Colonic mucosa (tissue), 4 donors: Measurements from ENCODE around the gene HECTD4. TPM values are rescaled to one million over a fixed set of nuclear protein-coding genes. Genes with fewer than 3 reads are reported as not detected.
"Not testable (repeated sequence)": the region's sequence is repeated elsewhere in the genome, so short reads cannot be mapped to it uniquely, and the experiment has no call there.

Experiments used
- DNase-seq: peaks from one replicate; pipeline ENCODE4 v3.0.0-alpha.2; 2020
- H3K27ac ChIP-seq: fragments of 200-600 bp; one replicate; pipeline ENCODE4 v1.8.0; 2021
- H3K27me3 ChIP-seq: fragments of 200-600 bp; one replicate; pipeline ENCODE4 v1.8.0; 2021
- H3K36me3 ChIP-seq: fragments of 200-600 bp; one replicate; pipeline ENCODE4 v1.8.0; 2021
- H3K4me1 ChIP-seq: fragments of 200-600 bp; one replicate; pipeline ENCODE4 v1.8.0; 2021; ENCODE audit warnings: mild to moderate bottlenecking
- H3K4me3 ChIP-seq: fragments of 200-600 bp; one replicate; pipeline ENCODE4 v1.8.0; 2021
- H3K9ac ChIP-seq, 2 donors: one replicate each; pipeline ENCODE4 v1.7.0; 2013; ENCODE audit warnings: control low read depth in 2 of 2, low read depth in 2 of 2, low read length in 2 of 2
- H3K9me3 ChIP-seq: fragments of 200-600 bp; one replicate; pipeline ENCODE4 v1.8.0; 2021
- CTCF ChIP-seq: fragments of 200-600 bp; IDR thresholded peaks from one replicate; pipeline ENCODE4 v1.8.0; 2022; ENCODE audit warnings: antibody characterized with exemption, mild to moderate bottlenecking
- intact Hi-C: fragments of 100-400 bp; cut with DNase I; formaldehyde crosslinking; loops from one replicate; pipeline ENCODE4 v1.14.1; 2022
- total RNA-seq, 2 donors: library from RNA; stranded (reverse); fragmentation: NEBNext Ultra II Directional in 1 of 2; extraction: Animal tissue kit (Norgen Biotek cat#: 25700) in 1 of 2; gene quantifications; one replicate each; pipeline ENCODE4 v1.2.1, GENCODE V29; 2021
- donor health status: healthy.
- donor health status: DM: no; HTN: no; CAD: no.
- donor health status: DM: no; HTN: no; CAD: no.

The HECTD4 gene
- total RNA-seq, 2 donors from 2014 or later = 39.6 to 41.7 TPM

DNA sequence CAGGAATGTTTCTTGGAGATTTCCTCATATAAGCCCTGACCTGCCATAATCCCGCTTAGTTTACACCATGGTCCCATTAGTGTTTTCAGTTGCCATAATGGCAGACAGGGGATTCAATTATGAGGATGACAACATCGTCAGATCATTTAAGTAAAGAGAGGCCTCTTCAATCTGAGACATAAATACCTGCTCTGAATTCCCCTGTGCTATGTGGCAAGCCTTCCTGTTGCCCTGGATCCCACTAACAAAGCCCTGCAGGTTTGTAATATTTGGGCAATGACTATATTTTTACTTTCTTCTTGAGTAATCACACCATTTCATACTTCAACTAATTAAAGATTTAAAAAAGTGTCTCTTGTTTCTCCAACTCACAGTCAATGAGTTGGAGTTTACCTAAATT, 147.9 kb downstream of the HECTD4 start:
- no peak for DNase-seq
- Histone ChIP-seq H3K27ac (no peak overlapping the region), H3K4me1 (no peaks in the 10 kb centered on the region), H3K9me3 (no peaks in the 10 kb centered on the region), H3K36me3 (peaks cover 15% of the 10 kb centered on the region), H3K9ac (no peak overlapping the region), H3K27me3 (no peaks in the 10 kb centered on the region), H3K4me3 (no peak overlapping the region)
- intact Hi-C loops = no loop called here
- TF ChIP-seq CTCF = no peak

GRCh38 chr12:112233242-112233641, 149.0 kb downstream of the HECTD4 start:
- no peak for TF ChIP-seq CTCF
- Histone ChIP-seq H3K4me3 (no peak overlapping the region), H3K4me1 (no peaks in the 10 kb centered on the region), H3K27ac (no peak overlapping the region), H3K9ac (no peak overlapping the region), H3K36me3 (peaks cover 12% of the 10 kb centered on the region), H3K27me3 (no peaks in the 10 kb centered on the region), H3K9me3 (no peaks in the 10 kb centered on the region)
- DNase-seq = no peak
- intact Hi-C loops = no loop called here

- H3K4me3 ChIP-seq = no peak overlapping the region
- no peak overlapping the region for H3K27ac ChIP-seq
- H3K36me3 ChIP-seq = peaks cover 9% of the 10 kb centered on the region
- H3K9me3 ChIP-seq = no peaks in the 10 kb centered on the region
- intact Hi-C loops = no loop called here
- no peak for TF ChIP-seq CTCF
- DNase-seq = no peak
- no peaks in the 10 kb centered on the region for H3K4me1 ChIP-seq
- H3K9ac ChIP-seq = no peak overlapping the region
- no peaks in the 10 kb centered on the region for H3K27me3 ChIP-seq
Observed at GRCh38 chr12:112230136-112230535, 152.1 kb downstream of the HECTD4 start.

DNA sequence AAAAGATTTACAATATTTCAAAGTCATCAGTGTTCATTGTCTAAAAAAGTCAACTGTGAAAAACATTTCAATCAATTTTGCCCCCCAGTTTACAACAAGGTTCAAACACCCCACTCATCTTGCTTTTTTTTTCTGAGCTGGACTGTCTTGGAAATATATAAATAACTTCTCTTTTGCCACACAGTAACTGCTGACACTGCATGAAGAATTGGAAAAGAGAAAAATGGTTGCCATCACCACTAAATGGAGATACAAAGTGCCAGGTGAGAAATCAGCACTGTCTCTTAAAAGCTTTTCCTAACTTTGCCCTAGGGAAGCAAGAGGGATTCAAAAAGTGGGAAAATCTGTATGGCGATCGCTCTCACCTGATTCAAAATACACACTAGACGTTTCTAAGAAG, 155.5 kb downstream of the HECTD4 start:
- no peak overlapping the region for H3K9ac ChIP-seq
- no peak for TF ChIP-seq CTCF
- H3K27ac ChIP-seq = no peak overlapping the region
- H3K36me3 ChIP-seq = peaks cover 6% of the 10 kb centered on the region
- H3K4me3 ChIP-seq = no peak overlapping the region
- H3K27me3 ChIP-seq = no peaks in the 10 kb centered on the region
- intact Hi-C loops = no loop called here
- DNase-seq = no peak
- no peaks in the 10 kb centered on the region for H3K9me3 ChIP-seq
- H3K4me1 ChIP-seq = no peaks in the 10 kb centered on the region

GRCh38 chr12:112220628-112221027, 161.6 kb downstream of the HECTD4 start:
- H3K4me3 ChIP-seq, DNase-seq, H3K9ac ChIP-seq, H3K36me3 ChIP-seq, H3K27me3 ChIP-seq, intact Hi-C loops, H3K27ac ChIP-seq, H3K9me3 ChIP-seq, H3K4me1 ChIP-seq: not testable (repeated sequence)

GRCh38 chr12:112219195-112219594, 163.0 kb downstream of the HECTD4 start:
- no peak for DNase-seq
- H3K9ac ChIP-seq = no peak overlapping the region
- no peaks in the 10 kb centered on the region for H3K9me3 ChIP-seq
- H3K27me3 ChIP-seq = no peaks in the 10 kb centered on the region
- no peak overlapping the region for H3K27ac ChIP-seq
- no peak overlapping the region for H3K4me3 ChIP-seq
- no peak for TF ChIP-seq CTCF
- intact Hi-C loops = no loop called here
- H3K36me3 ChIP-seq = peaks cover 6% of the 10 kb centered on the region
- H3K4me1 ChIP-seq = no peaks in the 10 kb centered on the region
